HT1080 (cell line): ENCODE data around the gene TRAFD1. TPM values are rescaled to one million over a fixed set of nuclear protein-coding genes. Genes with fewer than 3 reads are reported as not detected.
A peak's percentile ranks its signal among the peaks of the same experiment; 100 is the strongest.

ENCODE experiments used
- DNase-seq: peaks from one replicate; pipeline ENCODE4 v3.0.0-alpha.2; 2015; ENCODE audit warnings: low read depth
- total RNA-seq: library from RNA; depleted of rRNA; stranded (reverse); fragments of >200 nt; shearing (Covaris generic); gene quantifications from 2 replicates; pipeline ENCODE4 v1.2.3, GENCODE V29; 2014

TRAFD1 gene
- total RNA-seq, 1 experiment from 2014 or later = 20.0 TPM

- no peak for DNase-seq
Measured at GRCh38 chr12:112172556-112173324, 47.4 kb downstream of the TRAFD1 start.

GRCh38 chr12:112175361-112176155 lies 50.2 kb downstream of the TRAFD1 start:
- DNase-seq = no peak

- no peak for DNase-seq
Measured at GRCh38 chr12:112176321-112177010, 51.1 kb downstream of the TRAFD1 start.

GRCh38 chr12:112178796-112179195 lies 53.4 kb downstream of the TRAFD1 start:
- DNase-seq = no peak

- DNase-seq = no peak
Measured at GRCh38 chr12:112179341-112179740, 54.0 kb downstream of the TRAFD1 start.

- DNase-seq = no peak
Measured at GRCh38 chr12:112179916-112180315, 54.6 kb downstream of the TRAFD1 start.

GRCh38 chr12:112180422-112180821 lies 55.1 kb downstream of the TRAFD1 start:
- DNase-seq = no peak

- DNase-seq = no peak
Measured at GRCh38 chr12:112182499-112182898, 57.1 kb downstream of the TRAFD1 start.

GRCh38 chr12:112183141-112184021 lies 58.0 kb downstream of the TRAFD1 start:
- DNase-seq = peak; percentile 55

GRCh38 chr12:112184056-112184887 lies 58.9 kb downstream of the TRAFD1 start:
- DNase-seq = no peak

- no peak for DNase-seq
Measured at GRCh38 chr12:112185093-112185923, 59.9 kb downstream of the TRAFD1 start.

GRCh38 chr12:112188130-112188830 lies 62.9 kb downstream of the TRAFD1 start:
- no peak for DNase-seq

GRCh38 chr12:112190231-112191025 lies 65.1 kb downstream of the TRAFD1 start:
- DNase-seq = no peak

GRCh38 chr12:112191201-112191600 lies 65.8 kb downstream of the TRAFD1 start:
- DNase-seq = no peak

- DNase-seq = no peak
Measured at GRCh38 chr12:112191840-112192321, 66.5 kb downstream of the TRAFD1 start.

GRCh38 chr12:112192475-112192874 lies 67.1 kb downstream of the TRAFD1 start:
- DNase-seq = no peak

- DNase-seq = no peak
Measured at GRCh38 chr12:112194601-112195247, 69.4 kb downstream of the TRAFD1 start.
